OCI-LY7 (cell line): ENCODE measurements around the gene TRIB2. TPM values are rescaled to one million over a fixed set of nuclear protein-coding genes. Genes with fewer than 3 reads are reported as not detected.
A peak's percentile ranks its signal among the peaks of the same experiment; 100 is the strongest.

ENCODE experiments used
- BruUV-seq: library from RNA; stranded (reverse); fragments of 400-500 nt; replicated peaks from 2 replicates; lab custom pipeline; 2021; lab: Mats Ljungman, UMichigan
- CTCF ChIA-PET: fragments of 300-600 bp; sonication (Branson Sonifier 250); formaldehyde crosslinking; loops from one replicate; lab custom pipeline; 2022; ENCODE audit warnings: antibody characterized with exemption; ENCODE audit not compliant: unreplicated experiment; lab: Charles Lee
- POLR2A ChIA-PET: fragments of 300-600 bp; sonication (Branson Sonifier 250); formaldehyde crosslinking; loops from one replicate; lab custom pipeline; 2022; ENCODE audit warnings: antibody characterized with exemption; lab: Charles Lee
- DNase-seq: peaks from one replicate; pipeline ENCODE4 v3.0.0-alpha.2; 2015; ENCODE audit warnings: low spot score
- H2AFZ ChIP-seq: fragments of 200-600 bp; sonication (generic), shearing (Covaris generic); 2 replicates; pipeline ENCODE4 v1.6.1; 2014; ENCODE audit warnings: mild to moderate bottlenecking, antibody characterized with exemption, low read length, moderate library complexity
- H3K27ac ChIP-seq: fragments of 200-600 bp; sonication (generic); 2 replicates; pipeline ENCODE4 v1.5.1; 2014; ENCODE audit warnings: mixed run types, low read depth, mild to moderate bottlenecking, moderate library complexity, low read length, inconsistent platforms; ENCODE audit not compliant: poor library complexity, severe bottlenecking
- H3K36me3 ChIP-seq: fragments of 200-600 bp; sonication (generic); 2 replicates; pipeline ENCODE4 v1.6.1; 2014; ENCODE audit warnings: mild to moderate bottlenecking, antibody characterized with exemption, low read length, moderate library complexity, mixed read lengths; ENCODE audit not compliant: insufficient read depth
- H3K4me1 ChIP-seq: fragments of 200-600 bp; sonication (generic); 2 replicates; pipeline ENCODE4 v1.5.1; 2014; ENCODE audit warnings: mild to moderate bottlenecking, low read length; ENCODE audit not compliant: insufficient read depth, poor library complexity, severe bottlenecking
- H3K4me2 ChIP-seq: fragments of 200-600 bp; sonication (generic); 2 replicates; pipeline ENCODE4 v1.6.1; 2014; ENCODE audit warnings: mild to moderate bottlenecking, low read length
- H3K4me3 ChIP-seq: fragments of 200-600 bp; sonication (generic); 2 replicates; pipeline ENCODE4 v1.5.1; 2014; ENCODE audit warnings: mild to moderate bottlenecking, low read depth, low read length; ENCODE audit not compliant: poor library complexity, severe bottlenecking
- H3K79me2 ChIP-seq: fragments of 200-600 bp; sonication (generic); 2 replicates; pipeline ENCODE4 v1.6.1; 2016; ENCODE audit warnings: low read depth, mild to moderate bottlenecking, low read length, moderate library complexity, mixed read lengths; ENCODE audit not compliant: insufficient read depth
- H3K9me2 ChIP-seq: fragments of 200-600 bp; sonication (generic); 2 replicates; pipeline ENCODE4 v1.6.1; 2016; ENCODE audit warnings: mild to moderate bottlenecking, low read length, mixed read lengths; ENCODE audit not compliant: insufficient read depth
- H3K9me3 ChIP-seq: fragments of 200-600 bp; sonication (generic); 2 replicates; pipeline ENCODE4 v1.6.1; 2014; ENCODE audit warnings: mild to moderate bottlenecking, mixed run types, low read length, mixed read lengths
- H4K20me1 ChIP-seq: fragments of 200-600 bp; sonication (generic); 2 replicates; pipeline ENCODE4 v1.6.1; 2014; ENCODE audit warnings: mild to moderate bottlenecking, antibody characterized with exemption, low read length, moderate library complexity, mixed read lengths; ENCODE audit not compliant: insufficient read depth
- CTCF ChIP-seq: fragments of 200-600 bp; sonication (generic); conservative IDR thresholded peaks from 2 replicates; pipeline ENCODE4 v1.5.1; 2014; ENCODE audit warnings: mild to moderate bottlenecking, antibody characterized with exemption, low read length, moderate library complexity, mixed read lengths
- EZH2phosphoT487 ChIP-seq: fragments of 200-600 bp; sonication (generic); IDR thresholded peaks from 2 replicates; pipeline ENCODE4 v1.6.1; 2018; ENCODE audit warnings: low read depth, borderline replicate concordance, mild to moderate bottlenecking, mixed run types, antibody characterized with exemption, low read length, moderate library complexity, mixed read lengths
- intact Hi-C: fragments of 100-400 bp; cut with micrococcal nuclease; formaldehyde crosslinking; loops from one replicate; pipeline ENCODE4 v1.10.0; 2022; ENCODE audit not compliant: unreplicated experiment
- total RNA-seq, 2 experiments: library from RNA; depleted of rRNA in 1 of 2; stranded (reverse); fragments of >200 nt in 1 of 2; shearing (Covaris generic) in 1 of 2; gene quantifications; 2 replicates each; pipeline ENCODE4 v1.2.3, GENCODE V29; 2014 to 2022

Gene TRIB2
- total RNA-seq, 2 experiments from 2014 or later: 18.8 to 26.0 TPM

- intact Hi-C loops: loop anchor here (1.0 to 5.0 kb wide), 6 partner anchors 9 to 972 kb away; partner anchors contain the start of gene LPIN1
- POLR2A ChIA-PET: interaction anchor here (1.6 kb wide), 1 partner anchor 10 kb away, joined by 7 read pairs; no protein-coding TSS in a partner anchor
- no peak for TF ChIP-seq CTCF
- TF ChIP-seq EZH2phosphoT487: no peak
- H3K4me2 ChIP-seq: peak overlapping the region; percentile 99
- no TSS peak for BruUV-seq
- CTCF ChIA-PET: no interaction called here
- H3K9me3 ChIP-seq: no peaks in the 10 kb centered on the region
- no peaks in the 10 kb centered on the region; the same call in 1 of the 2 replicates for H3K79me2 ChIP-seq
- peak overlapping the region; percentile 81 for H3K4me3 ChIP-seq
- peak; percentile 17 for DNase-seq
- no peak overlapping the region for H3K27ac ChIP-seq
- 0 out of 2 replicates have a peak overlapping the region, but pooled peaks have one; percentile 92 for H2AFZ ChIP-seq
- no peaks in the 10 kb centered on the region for H3K36me3 ChIP-seq
- peaks cover 43% of the 10 kb centered on the region for H3K4me1 ChIP-seq
- H3K9me2 ChIP-seq: no peaks in the 10 kb centered on the region
- H4K20me1 ChIP-seq: 0 out of 2 replicates have a peak, but pooled peaks cover 5% of the 10 kb centered on the region
These were observed 2.1 kb downstream of the TRIB2 start for GRCh38 chr2:12718711-12719399.

- H3K79me2 ChIP-seq: no peaks in the 10 kb centered on the region; the same call in 1 of the 2 replicates
- no peaks in the 10 kb centered on the region for H3K9me3 ChIP-seq
- H3K9me2 ChIP-seq: no peaks in the 10 kb centered on the region
- no peak overlapping the region for H3K27ac ChIP-seq
- peaks cover 43% of the 10 kb centered on the region for H3K4me1 ChIP-seq
- H3K36me3 ChIP-seq: no peaks in the 10 kb centered on the region
- ChIA-PET CTCF (no interaction called here), POLR2A (interaction anchor here (0.6 to 2.1 kb wide), 6 partner anchors 9 to 213 kb away, joined by 3 to 7 read pairs (median 4); no protein-coding TSS in a partner anchor)
- BruUV-seq: no TSS peak
- DNase-seq: no peak
- TF ChIP-seq CTCF: no peak
- H3K4me2 ChIP-seq: peak overlapping the region; percentile 99
- peak overlapping the region; percentile 81 for H3K4me3 ChIP-seq
- 0 out of 2 replicates have a peak, but pooled peaks cover 5% of the 10 kb centered on the region for H4K20me1 ChIP-seq
- intact Hi-C loops: loop anchor here (1.0 to 5.0 kb wide), 7 partner anchors 9 to 972 kb away; partner anchors contain the start of gene LPIN1
- H2AFZ ChIP-seq: no peak overlapping the region
These were observed 2.9 kb downstream of the TRIB2 start for GRCh38 chr2:12719400-12720277.
